Stimulated activated CD4-positive, alpha-beta T cell treated with anti-CD3 and anti-CD28 coated beads, TNF-alpha, amount 100 ng/mL, for 24 hours (primary cell): ENCODE data around the gene SFT2D3.

Experiments
- DNase-seq, 3 experiments: peaks; one replicate each; pipeline ENCODE4 v3.0.0-alpha.2; 2020; ENCODE audit warnings: low read depth in 3 of 3

SFT2D3 gene

GRCh38 chr2:127701193-127701650 lies at the start of gene SFT2D3:
TSS of gene SFT2D3 (plus strand) at chr2:127701497. CDS start at chr2:127701529, 32 bp downstream.
- peak; percentile 79 to 91 (median 81) for DNase-seq

- no peak for DNase-seq
Observed at GRCh38 chr2:127651971-127652550, 49.2 kb upstream of the SFT2D3 start.

GRCh38 chr2:127652786-127653357 lies 48.4 kb upstream of the SFT2D3 start:
- no peak for DNase-seq

- DNase-seq: no peak
Observed at GRCh38 chr2:127653421-127654083, 47.7 kb upstream of the SFT2D3 start.

GRCh38 chr2:127654084-127654837 lies 47.0 kb upstream of the SFT2D3 start:
- DNase-seq: no peak

- DNase-seq: no peak
Observed at GRCh38 chr2:127654838-127655175, 46.5 kb upstream of the SFT2D3 start.

- DNase-seq: no peak
Observed at GRCh38 chr2:127655209-127656073, 45.9 kb upstream of the SFT2D3 start.

GRCh38 chr2:127656569-127657231 lies 44.6 kb upstream of the SFT2D3 start:
- DNase-seq: no peak

- no peak for DNase-seq
Observed at GRCh38 chr2:127657232-127657595, 44.1 kb upstream of the SFT2D3 start.

- no peak for DNase-seq
Observed at GRCh38 chr2:127658146-127658545, 43.2 kb upstream of the SFT2D3 start.

- no peak for DNase-seq
Observed at GRCh38 chr2:127658641-127659407, 42.5 kb upstream of the SFT2D3 start.

- DNase-seq: no peak
Observed at GRCh38 chr2:127659408-127660290, 41.6 kb upstream of the SFT2D3 start.

GRCh38 chr2:127660291-127660578 lies 41.1 kb upstream of the SFT2D3 start:
- DNase-seq: no peak

GRCh38 chr2:127661072-127661649 lies 40.1 kb upstream of the SFT2D3 start:
- DNase-seq: no peak

GRCh38 chr2:127661949-127662510 lies 39.3 kb upstream of the SFT2D3 start:
- DNase-seq: no peak

- DNase-seq: no peak
Observed at GRCh38 chr2:127662937-127663565, 38.2 kb upstream of the SFT2D3 start.

GRCh38 chr2:127663566-127664064 lies 37.7 kb upstream of the SFT2D3 start:
- no peak for DNase-seq
